Neutrophil (primary cell): ENCODE results near the gene LHB.

Experiments
- H3K27ac ChIP-seq: fragments of 200-600 bp; sonication (generic); 2 replicates; pipeline ENCODE4 v1.5.1; 2016; ENCODE audit warnings: mild to moderate bottlenecking, moderate library complexity
- H3K27me3 ChIP-seq: fragments of 200-600 bp; sonication (generic); 2 replicates; pipeline ENCODE4 v1.6.0; 2016; ENCODE audit warnings: mild to moderate bottlenecking
- H3K36me3 ChIP-seq: fragments of 200-600 bp; sonication (generic); 2 replicates; pipeline ENCODE4 v1.5.1; 2017
- H3K4me1 ChIP-seq, 2 experiments: fragments of 200-600 bp in 1 of 2; sonication (generic) in 1 of 2; 1 replicate in 1 of 2; 2 replicates in 1 of 2; pipeline versions ENCODE4 v1.5.1 to v1.6.1; 2013 to 2016; ENCODE audit warnings: low read depth in 1 of 2, low read length in 1 of 2, mild to moderate bottlenecking in 1 of 2, moderate library complexity in 1 of 2; ENCODE audit not compliant: control insufficient read depth in 1 of 2, insufficient read depth in 1 of 2
- H3K4me3 ChIP-seq, 2 experiments: fragments of 200-600 bp in 1 of 2; sonication (generic) in 1 of 2; 1 replicate in 1 of 2; 2 replicates in 1 of 2; pipeline ENCODE4 v1.5.1; 2013 to 2016; ENCODE audit warnings: low read depth in 1 of 2, low read length in 1 of 2, mild to moderate bottlenecking in 1 of 2, moderate library complexity in 1 of 2
- H3K9me3 ChIP-seq: fragments of 200-600 bp; sonication (generic); 2 replicates; pipeline ENCODE4 v1.5.1; 2016
- CTCF ChIP-seq: fragments of 200-600 bp; sonication (generic); IDR thresholded peaks from 2 replicates; pipeline ENCODE4 v1.5.1; 2016; ENCODE audit warnings: antibody characterized with exemption

Gene LHB

GRCh38 chr19:48990400-48990799, 26.5 kb downstream of the LHB start:
- Histone ChIP-seq H3K27ac (peak overlapping the region; percentile 1), H3K4me3 (no peak overlapping the region), H3K36me3 (peaks cover 52% of the 10 kb centered on the region), H3K9me3 (no peaks in the 10 kb centered on the region), H3K27me3 (no peaks in the 10 kb centered on the region), H3K4me1 (peaks cover 39 to 40% of the 10 kb centered on the region in 2 experiments)
- no peak for TF ChIP-seq CTCF

- Histone ChIP-seq H3K9me3 (no peaks in the 10 kb centered on the region), H3K27ac (no peak overlapping the region), H3K36me3 (peaks cover 58% of the 10 kb centered on the region), H3K4me1 (peaks cover 34 to 36% of the 10 kb centered on the region in 2 experiments), H3K4me3 (no peak overlapping the region), H3K27me3 (no peaks in the 10 kb centered on the region)
- no peak for TF ChIP-seq CTCF
These were observed 27.1 kb downstream of the LHB start for GRCh38 chr19:48989701-48990291.

- Histone ChIP-seq H3K36me3 (peaks cover 67% of the 10 kb centered on the region), H3K27ac (no peak overlapping the region), H3K4me3 (no peak overlapping the region), H3K9me3 (no peaks in the 10 kb centered on the region), H3K4me1 (peaks cover 25 to 27% of the 10 kb centered on the region in 2 experiments), H3K27me3 (no peaks in the 10 kb centered on the region)
- no peak for TF ChIP-seq CTCF
These were observed 28.0 kb downstream of the LHB start for GRCh38 chr19:48988860-48989259.

GRCh38 chr19:48988286-48988685, 28.6 kb downstream of the LHB start:
- Histone ChIP-seq H3K9me3 (no peaks in the 10 kb centered on the region), H3K36me3 (peaks cover 73% of the 10 kb centered on the region), H3K27ac (no peak overlapping the region), H3K27me3 (no peaks in the 10 kb centered on the region), H3K4me3 (no peak overlapping the region), H3K4me1 (peaks cover 23 to 24% of the 10 kb centered on the region in 2 experiments)
- no peak for TF ChIP-seq CTCF

GRCh38 chr19:48987323-48987722, 29.6 kb downstream of the LHB start:
- H3K27me3 ChIP-seq: no peaks in the 10 kb centered on the region
- no peak overlapping the region for H3K4me3 ChIP-seq
- H3K27ac ChIP-seq: no peak overlapping the region
- peaks cover 82% of the 10 kb centered on the region for H3K36me3 ChIP-seq
- no peak for TF ChIP-seq CTCF
- H3K4me1 ChIP-seq: peaks cover 15 to 18% of the 10 kb centered on the region in 2 experiments
- no peaks in the 10 kb centered on the region for H3K9me3 ChIP-seq
